Liver (tissue), 9 donors: Measurements from ENCODE around the gene SCRN2. TPM values are rescaled to one million over a fixed set of nuclear protein-coding genes. Genes with fewer than 3 reads are reported as not detected.

Experiments
- DNase-seq: peaks from one replicate; pipeline ENCODE4 v3.0.0-alpha.2; 2017; ENCODE audit warnings: low spot score
- H3K27ac ChIP-seq, 2 donors: one replicate each; pipeline ENCODE4 v1.7.0; 2013; ENCODE audit warnings: inconsistent platforms in 2 of 2, low read length in 2 of 2, control low read depth in 1 of 2, low read depth in 1 of 2, mild to moderate bottlenecking in 1 of 2
- H3K27me3 ChIP-seq, 4 donors: one replicate each; pipeline versions ENCODE4 v1.6.1 to v1.7.0; 2013; ENCODE audit warnings: low read length in 3 of 4, inconsistent platforms in 1 of 4, mild to moderate bottlenecking in 1 of 4, moderate library complexity in 1 of 4; ENCODE audit not compliant: control insufficient read depth in 4 of 4, insufficient read depth in 4 of 4
- H3K36me3 ChIP-seq, 4 donors: one replicate each; pipeline versions ENCODE4 v1.6.1 to v1.7.0; 2013; ENCODE audit warnings: low read length in 3 of 4, mild to moderate bottlenecking in 3 of 4, low read depth in 1 of 4, moderate library complexity in 1 of 4; ENCODE audit not compliant: control insufficient read depth in 4 of 4, insufficient read depth in 3 of 4
- H3K4me1 ChIP-seq, 4 donors: one replicate each; pipeline versions ENCODE4 v1.6.1 to v1.7.0; 2013; ENCODE audit warnings: low read length in 3 of 4, mild to moderate bottlenecking in 3 of 4, moderate library complexity in 1 of 4; ENCODE audit not compliant: control insufficient read depth in 4 of 4, insufficient read depth in 4 of 4
- H3K4me3 ChIP-seq, 3 donors: one replicate each; pipeline versions ENCODE4 v1.6.1 to v1.7.0; 2013; ENCODE audit warnings: low read length in 3 of 3, control low read depth in 1 of 3, low read depth in 1 of 3, mild to moderate bottlenecking in 1 of 3
- H3K9ac ChIP-seq, 2 donors: one replicate each; pipeline ENCODE4 v1.7.0; 2013; ENCODE audit warnings: low read length in 2 of 2, mild to moderate bottlenecking in 2 of 2, moderate library complexity in 2 of 2, control low read depth in 1 of 2, low read depth in 1 of 2
- H3K9me3 ChIP-seq, 4 donors: one replicate each; pipeline versions ENCODE4 v1.6.1 to v1.7.0; 2013; ENCODE audit warnings: low read length in 3 of 4; ENCODE audit not compliant: control insufficient read depth in 4 of 4
- EGR1 ChIP-seq, 2 donors: IDR thresholded peaks; 2 replicates each; pipeline ENCODE4 v1.6.1; 2016 to 2018; ENCODE audit warnings: antibody characterized with exemption in 2 of 2, low read depth in 2 of 2
- HNF4A ChIP-seq, 2 donors: conservative IDR thresholded peaks; 2 replicates each; pipeline ENCODE4 v1.6.1; 2016; ENCODE audit warnings: antibody characterized with exemption in 2 of 2, mild to moderate bottlenecking in 2 of 2
- HNF4G ChIP-seq: IDR thresholded peaks from 2 replicates; pipeline ENCODE4 v1.6.1; 2016; ENCODE audit warnings: antibody characterized with exemption
- NR2F2 ChIP-seq: IDR thresholded peaks from 2 replicates; pipeline ENCODE4 v1.6.1; 2016; ENCODE audit warnings: antibody characterized with exemption
- RAD21 ChIP-seq, 2 donors: IDR thresholded peaks; 2 replicates each; pipeline ENCODE4 v1.6.1; 2016; ENCODE audit warnings: antibody characterized with exemption in 2 of 2, mild to moderate bottlenecking in 2 of 2
- RXRA ChIP-seq, 2 donors: IDR thresholded peaks; 2 replicates each; pipeline ENCODE4 v1.6.1; 2017 to 2018; ENCODE audit warnings: antibody characterized with exemption in 2 of 2, mild to moderate bottlenecking in 1 of 2
- YY1 ChIP-seq: IDR thresholded peaks from 2 replicates; pipeline ENCODE4 v1.6.1; 2016; ENCODE audit warnings: antibody characterized with exemption, mild to moderate bottlenecking
- WGBS: extraction: QIAGEN DNeasy Blood & Tissue Kit; methylation state at CpG from one replicate; pipeline ENCODE4 v1.1.7; 2013; 5-methylcytosine and 5-hydroxymethylcytosine counted together
- polyA plus RNA-seq, 2 donors: library from polyadenylated mRNA; stranded (reverse) in 1 of 2; unstranded in 1 of 2; fragments of 200-250 nt in 1 of 2; fragments of >200 nt in 1 of 2; fragmentation: Nextera tagmentation in 1 of 2; extraction: Ambion mirVana in 1 of 2; gene quantifications; one replicate each; pipeline versions ENCODE4 v1.2.1 to v1.2.3, GENCODE V29; 2013 to 2015
- total RNA-seq, 2 donors: library from RNA; depleted of rRNA; stranded (reverse); fragments of >200 nt; gene quantifications; one replicate each; pipeline ENCODE4 v1.2.3, GENCODE V29; 2014
- TF ChIP-seq, protein P1 (sequence below): IDR thresholded peaks from 2 replicates; pipeline ENCODE4 v1.6.1; 2016; ENCODE audit warnings: antibody characterized with exemption
- TF ChIP-seq, protein P2 (sequence below): IDR thresholded peaks from 2 replicates; pipeline ENCODE4 v1.6.1; 2016; ENCODE audit warnings: antibody characterized with exemption, mild to moderate bottlenecking
- TF ChIP-seq, protein P3 (sequence below): IDR thresholded peaks from 2 replicates; pipeline ENCODE4 v1.6.1; 2016; ENCODE audit warnings: antibody characterized with exemption
- TF ChIP-seq, protein P4 (sequence below): IDR thresholded peaks from 2 replicates; pipeline ENCODE4 v1.6.1; 2016; ENCODE audit warnings: antibody characterized with exemption
- donor health status: healthy.
- donor health status: healthy.
- donor health status: healthy.
- donor health status: healthy.
- donor health status: healthy.

The SCRN2 gene
- total and polyA plus RNA-seq, 4 donors, result 17.8 to 27.4 (median 20.3) TPM

DNA sequence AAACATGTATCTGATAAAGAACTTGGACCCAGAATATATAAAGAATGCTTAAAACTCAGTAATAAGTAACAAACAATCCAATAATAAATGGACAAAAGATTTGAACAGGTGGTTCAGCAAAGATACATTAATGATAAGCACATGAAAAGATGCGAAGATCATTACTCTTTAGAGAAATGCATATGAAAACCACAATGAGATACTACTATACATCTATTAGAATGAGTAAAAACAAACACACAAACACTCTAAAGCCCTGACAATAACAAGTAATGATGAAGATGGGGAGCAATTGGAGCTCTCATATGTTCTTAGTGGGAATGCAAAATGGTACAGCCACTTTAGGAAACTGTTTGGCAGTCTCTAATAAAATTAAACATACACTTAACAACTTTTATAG lies 48.6 kb downstream of the SCRN2 start:
- H3K27ac ChIP-seq, result no peak overlapping the region
- no peak overlapping the region for H3K4me3 ChIP-seq
- TF ChIP-seq, protein P1, sequence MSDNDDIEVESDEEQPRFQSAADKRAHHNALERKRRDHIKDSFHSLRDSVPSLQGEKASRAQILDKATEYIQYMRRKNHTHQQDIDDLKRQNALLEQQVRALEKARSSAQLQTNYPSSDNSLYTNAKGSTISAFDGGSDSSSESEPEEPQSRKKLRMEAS, result no peak
- TF ChIP-seq, protein P2, sequence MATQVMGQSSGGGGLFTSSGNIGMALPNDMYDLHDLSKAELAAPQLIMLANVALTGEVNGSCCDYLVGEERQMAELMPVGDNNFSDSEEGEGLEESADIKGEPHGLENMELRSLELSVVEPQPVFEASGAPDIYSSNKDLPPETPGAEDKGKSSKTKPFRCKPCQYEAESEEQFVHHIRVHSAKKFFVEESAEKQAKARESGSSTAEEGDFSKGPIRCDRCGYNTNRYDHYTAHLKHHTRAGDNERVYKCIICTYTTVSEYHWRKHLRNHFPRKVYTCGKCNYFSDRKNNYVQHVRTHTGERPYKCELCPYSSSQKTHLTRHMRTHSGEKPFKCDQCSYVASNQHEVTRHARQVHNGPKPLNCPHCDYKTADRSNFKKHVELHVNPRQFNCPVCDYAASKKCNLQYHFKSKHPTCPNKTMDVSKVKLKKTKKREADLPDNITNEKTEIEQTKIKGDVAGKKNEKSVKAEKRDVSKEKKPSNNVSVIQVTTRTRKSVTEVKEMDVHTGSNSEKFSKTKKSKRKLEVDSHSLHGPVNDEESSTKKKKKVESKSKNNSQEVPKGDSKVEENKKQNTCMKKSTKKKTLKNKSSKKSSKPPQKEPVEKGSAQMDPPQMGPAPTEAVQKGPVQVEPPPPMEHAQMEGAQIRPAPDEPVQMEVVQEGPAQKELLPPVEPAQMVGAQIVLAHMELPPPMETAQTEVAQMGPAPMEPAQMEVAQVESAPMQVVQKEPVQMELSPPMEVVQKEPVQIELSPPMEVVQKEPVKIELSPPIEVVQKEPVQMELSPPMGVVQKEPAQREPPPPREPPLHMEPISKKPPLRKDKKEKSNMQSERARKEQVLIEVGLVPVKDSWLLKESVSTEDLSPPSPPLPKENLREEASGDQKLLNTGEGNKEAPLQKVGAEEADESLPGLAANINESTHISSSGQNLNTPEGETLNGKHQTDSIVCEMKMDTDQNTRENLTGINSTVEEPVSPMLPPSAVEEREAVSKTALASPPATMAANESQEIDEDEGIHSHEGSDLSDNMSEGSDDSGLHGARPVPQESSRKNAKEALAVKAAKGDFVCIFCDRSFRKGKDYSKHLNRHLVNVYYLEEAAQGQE, result no peak
- TF ChIP-seq HNF4A (conservative IDR thresholded peaks at IDR 0.05) (no peak), YY1 (no peak), NR2F2 (no peak)
- TF ChIP-seq, protein P3, sequence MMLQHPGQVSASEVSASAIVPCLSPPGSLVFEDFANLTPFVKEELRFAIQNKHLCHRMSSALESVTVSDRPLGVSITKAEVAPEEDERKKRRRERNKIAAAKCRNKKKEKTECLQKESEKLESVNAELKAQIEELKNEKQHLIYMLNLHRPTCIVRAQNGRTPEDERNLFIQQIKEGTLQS, result no peak
- TF ChIP-seq, protein P4, sequence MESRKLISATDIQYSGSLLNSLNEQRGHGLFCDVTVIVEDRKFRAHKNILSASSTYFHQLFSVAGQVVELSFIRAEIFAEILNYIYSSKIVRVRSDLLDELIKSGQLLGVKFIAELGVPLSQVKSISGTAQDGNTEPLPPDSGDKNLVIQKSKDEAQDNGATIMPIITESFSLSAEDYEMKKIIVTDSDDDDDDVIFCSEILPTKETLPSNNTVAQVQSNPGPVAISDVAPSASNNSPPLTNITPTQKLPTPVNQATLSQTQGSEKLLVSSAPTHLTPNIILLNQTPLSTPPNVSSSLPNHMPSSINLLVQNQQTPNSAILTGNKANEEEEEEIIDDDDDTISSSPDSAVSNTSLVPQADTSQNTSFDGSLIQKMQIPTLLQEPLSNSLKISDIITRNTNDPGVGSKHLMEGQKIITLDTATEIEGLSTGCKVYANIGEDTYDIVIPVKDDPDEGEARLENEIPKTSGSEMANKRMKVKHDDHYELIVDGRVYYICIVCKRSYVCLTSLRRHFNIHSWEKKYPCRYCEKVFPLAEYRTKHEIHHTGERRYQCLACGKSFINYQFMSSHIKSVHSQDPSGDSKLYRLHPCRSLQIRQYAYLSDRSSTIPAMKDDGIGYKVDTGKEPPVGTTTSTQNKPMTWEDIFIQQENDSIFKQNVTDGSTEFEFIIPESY, result no peak
- H3K9me3 ChIP-seq, result no peaks in the 10 kb centered on the region
- DNase-seq, result no peak
- H3K36me3 ChIP-seq, result no peaks in the 10 kb centered on the region
- H3K9ac ChIP-seq, result no peak overlapping the region
- H3K27me3 ChIP-seq, result peaks cover 3 to 20% (median 10%) of the 10 kb centered on the region in 4 donors
- 61% methylated on average over 1 of the region's 1 CpG for WGBS
- peaks cover 0 to 9% (median 4%) of the 10 kb centered on the region in 4 donors for H3K4me1 ChIP-seq

DNA sequence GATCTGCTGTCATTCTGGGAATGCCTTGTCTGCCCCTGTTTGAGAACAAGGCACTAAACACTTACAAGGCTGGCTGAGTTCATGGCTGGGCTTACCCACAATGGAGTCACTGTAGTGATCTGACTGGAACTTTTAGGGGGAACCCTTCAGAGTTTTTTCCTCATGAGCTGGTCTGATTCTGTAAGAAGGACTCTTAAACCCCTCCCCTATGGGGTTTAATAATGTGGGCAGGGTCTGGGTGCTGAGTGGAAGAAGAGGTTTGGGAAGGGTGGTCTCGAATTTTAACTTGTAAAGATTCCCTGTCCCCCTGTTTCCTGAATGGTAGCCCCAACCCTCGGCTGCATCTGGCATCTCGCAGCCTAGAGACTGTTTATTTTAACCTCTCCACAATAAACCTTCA lies 50.0 kb downstream of the SCRN2 start:
- Histone ChIP-seq H3K27ac (no peak overlapping the region), H3K36me3 (no peaks in the 10 kb centered on the region), H3K27me3 (peaks cover 3 to 20% (median 10%) of the 10 kb centered on the region in 4 donors), H3K9ac (no peak overlapping the region), H3K4me1 (peaks cover 0 to 9% (median 4%) of the 10 kb centered on the region in 4 donors), H3K4me3 (no peak overlapping the region), H3K9me3 (no peaks in the 10 kb centered on the region)
- WGBS, result 42% methylated on average over 3 of the region's 3 CpGs
- no peak for DNase-seq
- TF ChIP-seq RAD21 (IDR thresholded peaks at IDR 0.05) (no peak), HNF4A (conservative IDR thresholded peaks at IDR 0.05) (no peak), HNF4G (no peak), EGR1 (IDR thresholded peaks at IDR 0.05; ENCODE audit: low read depth in 2 of 2) (no peak), RXRA (IDR thresholded peaks at IDR 0.05) (no peak), NR2F2 (no peak)
